Keratinocyte (primary cell): ENCODE measurements around the gene INO80D. TPM values are rescaled to one million over a fixed set of nuclear protein-coding genes. Genes with fewer than 3 reads are reported as not detected.

Experiments
- DNase-seq: peaks from one replicate; pipeline ENCODE4 v3.0.0-alpha.2; 2011; ENCODE audit warnings: low read depth, missing footprints, low spot score
- FAIRE-seq: peaks from 2 replicates; lab custom pipeline; 2011; peaks lifted over from hg19 to GRCh38; lab: Jason Lieb, UNC
- H2AFZ ChIP-seq: 2 replicates; pipeline ENCODE4 v1.6.0; 2012; ENCODE audit warnings: low read length, control low read depth, inconsistent platforms; ENCODE audit not compliant: control insufficient read depth
- H3K27ac ChIP-seq: 2 replicates; pipeline ENCODE4 v1.5.1; 2011; ENCODE audit warnings: low read length; ENCODE audit not compliant: control insufficient read depth, insufficient read depth
- H3K27me3 ChIP-seq: 3 replicates; pipeline ENCODE4 v1.6.0; 2011; ENCODE audit warnings: low read length; ENCODE audit not compliant: control insufficient read depth, insufficient read depth; ENCODE audit errors: extremely low read depth
- H3K36me3 ChIP-seq, 2 experiments: 2 replicates in 1 of 2; 3 replicates in 1 of 2; pipeline ENCODE4 v1.5.1; 2011; ENCODE audit warnings: low read length in 2 of 2, mild to moderate bottlenecking in 1 of 2; ENCODE audit not compliant: control insufficient read depth in 2 of 2, insufficient read depth in 2 of 2; ENCODE audit errors: extremely low read depth in 1 of 2
- H3K4me1 ChIP-seq: 3 replicates; pipeline ENCODE4 v1.5.1; 2011; ENCODE audit warnings: low read length; ENCODE audit not compliant: control insufficient read depth, insufficient read depth; ENCODE audit errors: extremely low read depth
- H3K4me2 ChIP-seq: 3 replicates; pipeline ENCODE4 v1.6.0; 2011; ENCODE audit warnings: low read depth, low read length; ENCODE audit not compliant: control insufficient read depth, insufficient read depth; ENCODE audit errors: extremely low read depth
- H3K4me3 ChIP-seq, 3 experiments: fragments of 200-600 bp in 1 of 3; sonication (generic) in 1 of 3; 2 replicates in 2 of 3; 3 replicates in 1 of 3; pipeline ENCODE4 v1.5.1; 2011 to 2016; ENCODE audit warnings: low read length in 3 of 3, mild to moderate bottlenecking in 3 of 3, control low read depth in 2 of 3, inconsistent platforms in 1 of 3, low read depth in 1 of 3, mixed read lengths in 1 of 3, mixed run types in 1 of 3, moderate library complexity in 1 of 3; ENCODE audit not compliant: control insufficient read depth in 2 of 3, insufficient read depth in 2 of 3; ENCODE audit errors: extremely low read depth in 1 of 3
- H3K79me2 ChIP-seq: 2 replicates; pipeline ENCODE4 v1.6.0; 2012; ENCODE audit warnings: low read length; ENCODE audit not compliant: control insufficient read depth, insufficient read depth
- H3K9ac ChIP-seq: 3 replicates; pipeline ENCODE4 v1.6.0; 2011; ENCODE audit warnings: low read length; ENCODE audit not compliant: control insufficient read depth, insufficient read depth; ENCODE audit errors: extremely low read depth
- H3K9me1 ChIP-seq: 3 replicates; pipeline ENCODE4 v1.6.0; 2011; ENCODE audit warnings: low read length; ENCODE audit not compliant: control insufficient read depth, insufficient read depth; ENCODE audit errors: extremely low read depth
- H3K9me3 ChIP-seq: 2 replicates; pipeline ENCODE4 v1.5.1; 2012; ENCODE audit warnings: low read depth, low read length; ENCODE audit not compliant: control insufficient read depth
- H4K20me1 ChIP-seq: 3 replicates; pipeline ENCODE4 v1.6.0; 2011; ENCODE audit warnings: low read length; ENCODE audit not compliant: control insufficient read depth, insufficient read depth; ENCODE audit errors: extremely low read depth
- CTCF ChIP-seq, 3 experiments: IDR thresholded peaks in 1 of 3; conservative IDR thresholded peaks in 1 of 3; optimal IDR thresholded peaks in 1 of 3; 2 replicates in 2 of 3; 3 replicates in 1 of 3; pipeline versions ENCODE3 to v1.5.1; 2011; ENCODE audit warnings: low read length in 3 of 3, mild to moderate bottlenecking in 3 of 3, moderate library complexity in 2 of 3, control low read depth in 1 of 3, inconsistent platforms in 1 of 3; ENCODE audit not compliant: insufficient read depth in 2 of 3; ENCODE audit errors: extremely low read depth in 1 of 3
- EZH2 ChIP-seq: IDR thresholded peaks from one replicate; pipeline ENCODE4 v1.6.1; 2012; ENCODE audit warnings: inconsistent platforms, mild to moderate bottlenecking, low read length, moderate library complexity
- dilution Hi-C: fragments of 300-500 bp; cut with MboI; formaldehyde crosslinking; loops from one replicate; pipeline ENCODE4 v1.7.0; 2020; ENCODE audit warnings: low sequenced_read_pairs; ENCODE audit not compliant: extremely low pct_ligation_motif_present
- polyA plus RNA-seq, 5 experiments: library from polyadenylated mRNA; depleted of rRNA in 3 of 5; stranded (reverse) in 3 of 5; stranded (forward) in 1 of 5; unstranded in 1 of 5; fragments of >200 nt; gene quantifications; 1 replicate in 1 of 5; 2 replicates in 3 of 5; 3 replicates in 1 of 5; pipeline versions ENCODE4 v1.2.1 to v1.2.3, GENCODE V29; 2011 to 2012; ENCODE audit warnings: missing spikeins in 2 of 5, low read depth in 1 of 5, low replicate concordance in 1 of 5

Gene INO80D
- polyA plus RNA-seq, 1 donor (not counting 4 experiments of a cell fraction or from before 2014, with no cell fraction given), result 4.1 TPM

GRCh38 chr2:206049392-206049791, 36.6 kb downstream of the INO80D start:
- DNase-seq, result no peak
- Histone ChIP-seq H3K4me3 (no peak overlapping the region), H4K20me1 (no peaks in the 10 kb centered on the region), H3K9me1 (no peaks in the 10 kb centered on the region), H3K4me2 (no peak overlapping the region), H2AFZ (no peak overlapping the region), H3K9me3 (no peaks in the 10 kb centered on the region), H3K36me3 (peaks cover 0 to 2% of the 10 kb centered on the region in 2 experiments), H3K9ac (no peak overlapping the region), H3K27me3 (no peaks in the 10 kb centered on the region), H3K27ac (no peak overlapping the region), H3K4me1 (no peaks in the 10 kb centered on the region), H3K79me2 (peaks cover 9% of the 10 kb centered on the region)
- FAIRE-seq, result no peak
- no peak for TF ChIP-seq EZH2
- no peak for TF ChIP-seq CTCF (optimal IDR thresholded peaks at IDR 0.05 in 1 of 3, IDR thresholded peaks at IDR 0.05 in 1 of 3, conservative IDR thresholded peaks at IDR 0.05 in 1 of 3; ENCODE audit: extremely low read depth in 1 of 3, insufficient read depth in 2 of 3, low read length in 3 of 3)
- dilution Hi-C loops, result no loop called here

- TF ChIP-seq EZH2 (no peak), CTCF (optimal IDR thresholded peaks at IDR 0.05 in 1 of 3, IDR thresholded peaks at IDR 0.05 in 1 of 3, conservative IDR thresholded peaks at IDR 0.05 in 1 of 3; ENCODE audit: extremely low read depth in 1 of 3, insufficient read depth in 2 of 3, low read length in 3 of 3) (no peak)
- H3K79me2 ChIP-seq, result peaks cover 10% of the 10 kb centered on the region
- DNase-seq, result no peak
- H3K27ac ChIP-seq, result no peak overlapping the region
- dilution Hi-C loops, result no loop called here
- H3K27me3 ChIP-seq, result no peaks in the 10 kb centered on the region
- H2AFZ ChIP-seq, result no peak overlapping the region
- H3K4me3 ChIP-seq, result no peak overlapping the region
- H3K4me1 ChIP-seq, result no peaks in the 10 kb centered on the region
- FAIRE-seq, result no peak
- H3K9me1 ChIP-seq, result no peaks in the 10 kb centered on the region
- peaks cover 0 to 2% of the 10 kb centered on the region in 2 experiments for H3K36me3 ChIP-seq
- H3K9me3 ChIP-seq, result no peaks in the 10 kb centered on the region
- H3K4me2 ChIP-seq, result no peak overlapping the region
- H3K9ac ChIP-seq, result no peak overlapping the region
- H4K20me1 ChIP-seq, result no peaks in the 10 kb centered on the region
These were observed 40.7 kb downstream of the INO80D start for GRCh38 chr2:206045251-206045650.
